GM21717 (cell line): Measurements from ENCODE around the gene SLC25A12.
"Not testable (repeated sequence)": the region's sequence is repeated elsewhere in the genome, so short reads cannot be mapped to it uniquely, and the experiment has no call there.

Experiments
- ATAC-seq: cut with Tn5 transposase; IDR thresholded peaks from one replicate; pipeline ENCODE4 v1.9.1; 2021; ENCODE audit warnings: mild to moderate bottlenecking, moderate library complexity; ENCODE audit not compliant: unreplicated experiment

Gene SLC25A12

GRCh38 chr2:171830039-171830438 lies 64.0 kb downstream of the SLC25A12 start:
- ATAC-seq = no peak

DNA sequence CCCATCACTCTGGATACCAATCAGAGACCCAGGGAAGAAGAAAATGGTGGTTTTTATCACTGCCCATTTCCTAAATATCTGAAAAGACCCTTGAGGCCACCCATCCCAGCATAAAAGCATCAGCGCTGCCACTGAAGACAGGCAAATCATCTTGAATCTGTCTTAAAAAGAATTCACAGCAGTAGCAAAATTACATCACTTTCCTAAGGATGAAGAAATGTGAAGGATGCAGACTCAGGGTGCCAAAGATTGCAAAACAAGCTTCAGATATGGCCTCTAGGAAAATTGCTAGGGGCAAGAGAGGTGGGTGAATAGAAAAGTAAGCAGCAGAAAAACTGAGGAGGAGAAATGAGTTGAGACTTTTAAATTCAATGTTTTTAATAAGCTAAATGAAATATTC lies 70.0 kb downstream of the SLC25A12 start:
- ATAC-seq = no peak

DNA sequence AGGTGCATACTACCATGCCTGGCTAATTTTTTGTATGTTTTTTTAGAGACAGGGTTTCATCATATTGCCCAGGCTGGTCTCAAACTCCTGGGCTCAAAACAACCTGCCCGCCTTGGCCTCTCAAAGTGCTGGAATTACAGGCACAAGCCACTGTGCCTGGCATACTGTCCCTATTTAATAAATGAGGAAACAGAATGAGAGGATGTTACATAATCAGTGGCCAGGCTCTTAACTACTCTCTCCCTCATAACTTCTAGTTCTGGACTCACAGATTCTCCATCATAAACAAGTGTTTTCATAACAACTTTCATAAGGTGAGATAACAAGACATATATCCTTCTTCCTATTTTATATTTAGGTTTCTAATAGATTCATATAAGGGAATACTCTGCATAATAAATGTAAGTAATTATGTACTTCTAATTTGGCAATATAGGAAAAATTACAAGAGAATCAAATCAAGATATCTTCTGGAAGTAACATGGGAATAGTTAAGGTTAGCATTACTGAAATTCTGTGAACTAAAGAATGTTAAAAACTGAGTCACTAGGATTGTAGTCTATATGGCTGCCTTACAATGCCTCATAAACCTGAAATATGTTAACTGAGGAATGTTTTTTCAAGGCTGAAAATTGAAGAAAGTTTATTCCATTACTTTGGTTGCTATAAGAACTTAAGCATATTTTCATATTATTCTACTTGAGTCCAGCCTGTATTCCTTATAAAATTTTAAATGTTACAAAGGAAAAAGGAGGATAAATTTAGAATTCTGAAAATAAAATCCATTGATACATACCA lies 71.3 kb downstream of the SLC25A12 start:
- ATAC-seq = no peak

GRCh38 chr2:171819453-171819852 lies 74.6 kb downstream of the SLC25A12 start:
- no peak for ATAC-seq

DNA sequence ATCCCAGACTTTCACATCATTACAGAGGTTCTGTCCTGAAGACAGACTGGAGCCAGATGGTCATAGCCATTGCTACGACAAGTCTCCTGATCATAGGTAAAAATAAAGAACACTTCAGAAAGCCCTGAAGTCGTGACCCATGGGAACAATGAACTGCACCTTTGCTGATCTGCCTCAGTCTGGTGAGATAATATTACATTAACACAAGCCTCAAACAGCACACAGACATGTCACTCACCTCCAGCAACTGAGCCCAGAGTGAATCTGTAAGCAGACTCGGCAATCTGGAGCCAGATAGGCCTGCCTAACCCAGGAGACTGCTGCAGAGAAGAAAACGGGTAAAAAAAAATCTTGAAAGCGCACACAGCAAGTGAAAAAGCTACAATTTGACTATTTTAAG lies 79.2 kb downstream of the SLC25A12 start:
- no peak for ATAC-seq

GRCh38 chr2:171814174-171814573 lies 79.9 kb downstream of the SLC25A12 start:
- no peak for ATAC-seq

DNA sequence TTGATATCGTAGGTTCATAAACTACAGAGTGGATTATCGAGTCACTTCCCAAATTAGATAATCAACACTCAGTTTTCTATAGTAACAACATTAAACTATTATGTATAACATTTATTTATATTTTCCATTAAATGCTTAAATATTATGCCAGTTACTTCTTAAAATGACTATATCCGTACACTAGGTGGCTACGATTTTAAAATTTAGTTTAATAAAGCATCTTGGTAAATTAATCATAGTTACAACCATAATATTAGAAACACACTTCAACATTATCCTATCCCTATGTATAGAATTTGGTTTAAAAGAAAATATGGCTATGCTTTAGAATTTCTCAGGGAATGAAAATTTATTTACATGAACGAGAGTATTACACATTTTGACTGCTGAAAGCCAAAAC lies 80.3 kb downstream of the SLC25A12 start:
- ATAC-seq = no peak

DNA sequence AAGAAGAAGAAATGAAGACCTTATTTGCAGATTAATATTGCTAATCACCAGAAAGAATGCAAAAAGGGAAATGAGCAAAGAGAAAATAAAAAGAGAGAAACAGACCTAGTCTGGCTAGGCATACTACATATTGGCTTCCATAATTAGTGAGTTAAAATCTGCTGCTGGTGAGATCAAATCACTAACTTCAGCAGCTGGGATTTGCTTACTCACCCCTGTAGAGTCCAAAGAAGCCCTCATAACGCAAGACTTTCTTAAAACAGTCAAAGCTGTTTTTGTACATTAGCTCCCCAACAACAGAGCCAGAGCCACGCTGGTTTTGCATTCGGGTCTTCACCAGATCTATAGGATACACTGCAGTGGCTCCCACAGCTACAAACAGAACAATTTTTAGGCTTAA lies 80.9 kb downstream of the SLC25A12 start:
- no peak for ATAC-seq

- no peak for ATAC-seq
Observed at GRCh38 chr2:171811245-171811628, 82.8 kb downstream of the SLC25A12 start.

- ATAC-seq = no peak
Observed at GRCh38 chr2:171810422-171811244, 83.4 kb downstream of the SLC25A12 start.

DNA sequence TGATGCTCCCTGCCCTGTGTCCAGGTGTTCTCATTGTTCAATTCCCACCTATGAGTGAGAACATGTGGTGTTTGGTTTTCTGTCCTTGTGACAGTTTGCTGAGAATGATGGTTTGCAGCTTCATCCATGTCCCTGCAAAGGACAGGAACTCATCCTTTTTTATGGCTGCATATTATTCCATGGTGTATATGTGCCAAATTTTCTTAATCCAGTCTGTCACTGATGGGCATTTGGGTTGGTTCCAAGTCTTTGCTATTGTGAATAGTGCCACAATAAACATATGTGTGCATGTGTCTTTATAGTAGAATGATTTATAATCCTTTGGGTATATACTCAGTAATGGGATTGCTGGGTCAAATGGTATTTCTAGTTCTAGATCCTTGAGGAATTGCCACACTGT lies 85.2 kb downstream of the SLC25A12 start:
- not testable (repeated sequence) for ATAC-seq

DNA sequence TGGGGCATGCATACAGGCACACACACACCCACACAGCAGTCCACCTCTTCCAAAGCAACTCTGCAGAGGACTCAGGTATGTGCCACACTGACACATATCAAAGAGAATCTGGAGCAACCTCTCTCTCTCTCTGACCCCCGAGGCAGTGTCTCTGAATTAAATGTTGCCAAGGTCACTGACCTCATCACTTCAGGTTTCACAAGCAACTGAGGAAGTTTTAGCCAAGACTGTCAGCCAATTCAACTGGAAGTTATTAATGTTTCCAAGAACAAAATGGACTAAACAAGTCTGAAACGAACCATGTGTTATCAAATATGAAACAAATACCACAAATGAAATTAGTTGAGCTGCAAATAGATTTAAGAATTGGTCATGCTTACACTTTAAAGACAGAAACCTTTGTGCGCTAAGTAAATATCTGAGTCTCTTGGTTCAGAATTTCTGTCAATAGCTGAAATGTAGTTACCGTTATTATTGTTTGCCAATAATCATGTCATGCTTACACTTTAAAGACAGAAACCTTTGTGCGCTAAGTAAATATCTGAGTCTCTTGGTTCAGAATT lies 86.1 kb downstream of the SLC25A12 start:
- ATAC-seq = no peak

DNA sequence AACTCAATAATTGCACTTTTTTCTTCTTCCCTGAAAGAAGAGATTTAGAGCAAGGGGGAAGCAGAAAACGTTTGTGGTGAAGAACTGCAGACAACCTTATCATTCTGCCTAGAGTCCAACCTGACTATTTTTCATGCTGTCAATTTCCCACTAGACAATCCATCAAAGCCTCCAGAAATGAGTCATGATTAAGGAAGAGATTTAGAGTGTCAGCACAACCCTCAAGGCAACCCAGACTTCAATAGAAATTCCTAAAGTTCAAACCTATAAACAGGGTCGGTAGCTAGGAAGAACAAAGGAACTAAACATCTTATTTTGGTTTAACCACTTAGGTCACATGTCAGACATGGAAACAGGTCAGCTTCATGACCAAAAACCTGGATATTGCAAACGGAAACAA lies 86.9 kb downstream of the SLC25A12 start:
- ATAC-seq = no peak

GRCh38 chr2:171804456-171804855 lies 89.6 kb downstream of the SLC25A12 start:
- no peak for ATAC-seq

GRCh38 chr2:171803757-171804156 lies 90.3 kb downstream of the SLC25A12 start:
- no peak for ATAC-seq

DNA sequence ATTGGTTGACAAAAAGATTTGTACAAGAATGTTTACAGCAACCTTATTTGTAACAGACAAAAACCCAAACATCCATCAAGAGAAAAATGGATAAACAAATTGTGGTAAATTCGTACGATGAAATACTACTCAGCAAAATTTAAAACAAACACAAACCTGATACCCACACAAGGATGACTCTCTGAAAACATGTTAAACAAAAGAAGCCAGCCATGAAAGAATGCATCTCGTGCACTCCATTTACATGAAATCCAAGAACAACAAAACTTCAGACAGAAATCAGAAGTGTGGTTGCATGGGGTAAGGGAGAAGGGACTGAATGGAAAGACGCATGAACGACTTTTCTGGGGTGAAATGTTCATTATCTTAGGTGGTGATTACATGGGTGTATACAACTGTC lies 93.4 kb downstream of the SLC25A12 start:
- no peak for ATAC-seq

DNA sequence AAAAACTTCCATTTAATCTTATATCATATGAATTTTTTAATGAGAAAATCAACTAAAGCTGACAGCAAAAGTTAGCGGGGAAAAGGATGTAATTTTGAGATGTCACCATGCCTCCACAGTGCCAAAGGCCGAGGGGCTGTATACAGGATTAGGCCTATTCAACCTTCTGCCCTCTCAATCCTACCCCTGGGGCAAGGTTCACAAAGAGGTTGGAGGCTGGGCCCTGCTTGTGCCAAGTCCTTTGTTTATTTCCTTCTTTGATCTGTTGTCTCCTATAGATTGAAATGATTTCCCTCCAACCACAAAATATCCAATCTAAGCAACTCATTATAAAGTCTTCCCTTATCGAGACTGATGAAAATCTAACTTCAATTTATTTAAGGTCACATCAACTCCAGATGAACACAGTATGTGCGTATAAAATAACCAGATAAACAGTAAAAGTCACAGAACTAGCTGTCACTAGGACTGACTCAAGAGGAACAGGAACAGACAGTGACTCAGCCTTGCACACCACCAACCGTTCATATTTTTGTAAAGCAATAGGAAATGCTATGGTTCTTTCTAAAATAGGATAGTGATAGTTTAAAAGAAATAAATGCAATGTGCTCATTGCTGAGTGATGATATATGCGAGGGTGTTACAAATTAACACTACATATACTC lies 95.8 kb downstream of the SLC25A12 start:
- no peak for ATAC-seq

DNA sequence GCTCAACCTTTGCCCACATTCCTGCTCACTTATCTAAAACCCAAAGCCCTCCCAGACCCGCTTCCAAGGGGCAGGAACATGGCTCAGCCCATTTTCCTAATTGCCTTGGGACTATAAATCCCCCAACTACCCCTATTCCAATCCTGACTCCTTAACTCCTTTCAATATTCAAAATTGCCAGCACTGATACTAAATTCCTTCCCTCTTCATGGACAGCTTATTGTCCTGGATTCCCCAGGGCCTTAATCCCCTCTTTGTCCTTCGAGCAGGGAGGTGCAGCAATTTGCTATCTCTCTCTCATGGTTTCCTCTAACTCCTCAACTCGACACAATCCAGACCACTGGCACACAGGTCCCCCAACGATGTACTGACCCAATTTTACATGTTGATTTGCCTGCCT lies 99.1 kb downstream of the SLC25A12 start:
- no peak for ATAC-seq

- ATAC-seq = no peak
Observed at GRCh38 chr2:171793691-171794678, 100.1 kb downstream of the SLC25A12 start.

GRCh38 chr2:171792886-171793580 lies 101.0 kb downstream of the SLC25A12 start:
- no peak for ATAC-seq
